Stomach (tissue), 4 donors: Measurements from ENCODE around the gene AP2A1.

Experiments
- CTCF ChIP-seq, 7 experiments: fragments of 450-650 bp in 4 of 7; fragments of 200-600 bp in 3 of 7; sonication (generic) in 3 of 7; IDR thresholded peaks; one replicate each; pipeline ENCODE4 v1.5.1; 2016 to 2019; ENCODE audit warnings: antibody characterized with exemption in 7 of 7, control low read depth in 2 of 7, mild to moderate bottlenecking in 1 of 7
- POLR2AphosphoS5 ChIP-seq, 3 donors: sonication (generic); formaldehyde crosslinking; IDR thresholded peaks; one replicate each; pipeline ENCODE4 v1.6.1; 2016; ENCODE audit warnings: antibody characterized with exemption in 3 of 3

DNA sequence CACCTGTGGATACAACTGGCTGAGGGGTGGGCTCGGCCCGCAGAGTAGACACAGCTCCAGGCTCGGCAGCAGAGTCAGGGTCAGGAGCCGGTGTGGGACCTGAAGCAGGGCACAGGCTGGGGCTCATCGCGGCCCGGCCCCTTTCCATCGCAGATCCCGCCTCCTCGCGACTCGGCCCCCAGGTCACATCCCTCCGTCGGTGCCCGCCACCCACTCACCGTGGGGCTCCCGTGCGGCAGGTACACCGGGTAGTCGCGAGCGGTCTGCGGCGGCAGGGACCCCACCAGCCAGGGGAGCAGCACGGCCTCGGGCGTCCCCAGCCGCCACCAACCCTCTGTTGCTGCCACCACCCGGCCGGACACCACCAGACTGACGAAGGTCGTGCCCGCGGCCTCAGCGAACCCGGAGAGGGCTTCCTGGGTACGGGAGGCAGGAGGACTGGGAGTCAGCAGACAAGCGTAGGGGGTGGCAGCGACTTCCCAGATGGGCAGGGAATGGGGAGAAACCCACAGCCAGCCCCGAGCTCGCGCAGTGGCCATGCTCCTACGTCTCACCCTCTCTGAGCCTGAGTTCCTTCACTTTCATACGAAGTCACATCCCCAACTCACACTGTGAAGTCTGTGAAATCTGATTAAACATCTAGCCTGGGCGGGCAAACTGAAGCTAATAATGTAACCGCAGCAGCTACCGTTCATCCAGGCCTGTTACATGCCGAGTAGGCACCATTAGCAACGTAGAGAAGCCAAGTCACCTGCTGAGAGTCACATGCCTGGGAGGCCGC is 42.5 kb downstream of the AP2A1 start:
- TF ChIP-seq CTCF (IDR thresholded peaks at IDR 0.05), result no peak
- peak in 2 of 3 donors; percentile 13 to 19 for TF ChIP-seq POLR2AphosphoS5 (IDR thresholded peaks at IDR 0.05)
